Measurements from ENCODE around the gene LRMDA.

DNA sequence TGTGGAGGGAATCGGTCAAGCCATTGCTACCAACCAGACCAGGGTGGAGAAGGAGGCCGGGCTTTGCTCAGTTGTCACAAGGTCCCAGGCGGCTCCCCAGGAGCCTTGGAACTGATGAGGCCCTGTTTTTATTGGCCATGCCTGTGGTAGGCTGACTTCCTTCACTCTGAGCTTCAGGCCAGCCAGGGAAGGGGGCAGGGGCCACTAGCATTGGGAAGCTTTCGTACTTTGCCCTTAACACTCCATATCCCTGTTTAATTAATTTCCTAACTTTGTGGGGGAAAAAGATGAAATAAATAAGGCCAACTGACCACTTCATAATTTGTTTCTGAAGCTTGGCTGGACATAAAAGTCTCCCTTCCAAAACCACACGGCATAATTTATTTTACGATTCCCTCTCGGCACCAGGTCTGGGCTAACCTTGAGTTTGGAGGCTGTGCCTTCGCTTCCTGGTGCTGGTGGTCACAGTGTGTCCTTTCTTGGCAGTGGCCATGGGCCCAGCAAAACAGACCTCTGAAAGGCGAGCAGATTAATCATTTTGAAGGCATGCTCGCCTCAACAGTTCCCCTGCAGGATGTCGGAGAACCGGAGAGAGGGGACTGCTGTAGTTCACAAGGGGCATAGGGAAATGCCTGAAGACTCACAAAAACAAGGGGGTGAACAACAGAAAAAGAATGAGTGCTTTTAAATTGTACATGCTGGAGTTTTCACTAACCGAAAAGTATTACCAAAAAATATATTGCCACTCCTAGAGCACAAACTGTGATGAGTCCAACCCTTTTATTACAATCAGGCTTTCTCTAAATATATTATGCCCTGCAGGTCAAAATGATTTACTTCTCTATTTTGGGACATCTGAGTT lies 966.0 kb downstream of the LRMDA start:
- TF ChIP-seq, protein P1, sequence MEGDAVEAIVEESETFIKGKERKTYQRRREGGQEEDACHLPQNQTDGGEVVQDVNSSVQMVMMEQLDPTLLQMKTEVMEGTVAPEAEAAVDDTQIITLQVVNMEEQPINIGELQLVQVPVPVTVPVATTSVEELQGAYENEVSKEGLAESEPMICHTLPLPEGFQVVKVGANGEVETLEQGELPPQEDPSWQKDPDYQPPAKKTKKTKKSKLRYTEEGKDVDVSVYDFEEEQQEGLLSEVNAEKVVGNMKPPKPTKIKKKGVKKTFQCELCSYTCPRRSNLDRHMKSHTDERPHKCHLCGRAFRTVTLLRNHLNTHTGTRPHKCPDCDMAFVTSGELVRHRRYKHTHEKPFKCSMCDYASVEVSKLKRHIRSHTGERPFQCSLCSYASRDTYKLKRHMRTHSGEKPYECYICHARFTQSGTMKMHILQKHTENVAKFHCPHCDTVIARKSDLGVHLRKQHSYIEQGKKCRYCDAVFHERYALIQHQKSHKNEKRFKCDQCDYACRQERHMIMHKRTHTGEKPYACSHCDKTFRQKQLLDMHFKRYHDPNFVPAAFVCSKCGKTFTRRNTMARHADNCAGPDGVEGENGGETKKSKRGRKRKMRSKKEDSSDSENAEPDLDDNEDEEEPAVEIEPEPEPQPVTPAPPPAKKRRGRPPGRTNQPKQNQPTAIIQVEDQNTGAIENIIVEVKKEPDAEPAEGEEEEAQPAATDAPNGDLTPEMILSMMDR (IDR thresholded peaks at IDR 0.05; ENCODE audit: low read depth, low read length) = no peak
- TF ChIP-seq EZH2phosphoT487 (IDR thresholded peaks at IDR 0.05; ENCODE audit: low read depth) = no peak

Measured in OCI-LY3 (cell line).